Suprapubic skin (tissue), 3 donors: Measurements from ENCODE around the gene FUBP1.

Source experiments
- CTCF ChIP-seq, 2 donors: fragments of 200-600 bp in 1 of 2; fragments of 450-650 bp in 1 of 2; sonication (generic) in 1 of 2; IDR thresholded peaks; one replicate each; pipeline ENCODE4 v1.5.1; 2016 to 2019; ENCODE audit warnings: antibody characterized with exemption in 2 of 2, mild to moderate bottlenecking in 1 of 2, moderate library complexity in 1 of 2
- POLR2A ChIP-seq, 2 donors: fragments of 450-650 bp; IDR thresholded peaks; one replicate each; pipeline ENCODE4 v1.6.1; 2017; ENCODE audit warnings: antibody characterized with exemption in 2 of 2, mild to moderate bottlenecking in 2 of 2, moderate library complexity in 2 of 2

- no peak for TF ChIP-seq CTCF (IDR thresholded peaks at IDR 0.05)
- TF ChIP-seq POLR2A (IDR thresholded peaks at IDR 0.05): no peak
Measured at GRCh38 chr1:78019024-78019423, 40.2 kb upstream of the FUBP1 start.
